ENCODE data around the gene CDC5L.

Gene CDC5L

DNA sequence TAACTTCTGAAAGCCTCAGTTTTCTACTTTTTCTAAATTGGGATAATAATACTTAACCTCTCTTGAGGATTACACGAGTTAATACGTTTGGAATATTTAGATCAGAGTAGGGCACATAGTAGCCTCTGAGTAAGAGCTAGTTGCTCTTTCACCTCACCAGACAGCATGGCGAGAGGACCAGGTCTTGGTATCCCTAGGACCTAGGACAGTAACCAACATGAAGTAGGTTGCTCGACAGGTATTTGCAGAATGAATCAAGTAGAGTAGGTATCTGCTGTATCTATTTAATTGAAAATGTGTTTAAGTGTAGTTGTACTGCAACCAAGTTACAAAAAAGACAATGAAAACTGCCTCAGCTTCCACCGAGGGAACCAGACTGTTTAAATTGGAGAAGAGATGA, 1.4 kb downstream of the CDC5L start:
- peak overlapping the region; percentile 86 for H3K4me3 ChIP-seq (ENCODE audit: low read length)
- TF ChIP-seq, protein P1, sequence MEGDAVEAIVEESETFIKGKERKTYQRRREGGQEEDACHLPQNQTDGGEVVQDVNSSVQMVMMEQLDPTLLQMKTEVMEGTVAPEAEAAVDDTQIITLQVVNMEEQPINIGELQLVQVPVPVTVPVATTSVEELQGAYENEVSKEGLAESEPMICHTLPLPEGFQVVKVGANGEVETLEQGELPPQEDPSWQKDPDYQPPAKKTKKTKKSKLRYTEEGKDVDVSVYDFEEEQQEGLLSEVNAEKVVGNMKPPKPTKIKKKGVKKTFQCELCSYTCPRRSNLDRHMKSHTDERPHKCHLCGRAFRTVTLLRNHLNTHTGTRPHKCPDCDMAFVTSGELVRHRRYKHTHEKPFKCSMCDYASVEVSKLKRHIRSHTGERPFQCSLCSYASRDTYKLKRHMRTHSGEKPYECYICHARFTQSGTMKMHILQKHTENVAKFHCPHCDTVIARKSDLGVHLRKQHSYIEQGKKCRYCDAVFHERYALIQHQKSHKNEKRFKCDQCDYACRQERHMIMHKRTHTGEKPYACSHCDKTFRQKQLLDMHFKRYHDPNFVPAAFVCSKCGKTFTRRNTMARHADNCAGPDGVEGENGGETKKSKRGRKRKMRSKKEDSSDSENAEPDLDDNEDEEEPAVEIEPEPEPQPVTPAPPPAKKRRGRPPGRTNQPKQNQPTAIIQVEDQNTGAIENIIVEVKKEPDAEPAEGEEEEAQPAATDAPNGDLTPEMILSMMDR (conservative IDR thresholded peaks at IDR 0.05; ENCODE audit: low read depth, low read length), result no peak
- no peak for DNase-seq (ENCODE audit: low read depth)

DNA sequence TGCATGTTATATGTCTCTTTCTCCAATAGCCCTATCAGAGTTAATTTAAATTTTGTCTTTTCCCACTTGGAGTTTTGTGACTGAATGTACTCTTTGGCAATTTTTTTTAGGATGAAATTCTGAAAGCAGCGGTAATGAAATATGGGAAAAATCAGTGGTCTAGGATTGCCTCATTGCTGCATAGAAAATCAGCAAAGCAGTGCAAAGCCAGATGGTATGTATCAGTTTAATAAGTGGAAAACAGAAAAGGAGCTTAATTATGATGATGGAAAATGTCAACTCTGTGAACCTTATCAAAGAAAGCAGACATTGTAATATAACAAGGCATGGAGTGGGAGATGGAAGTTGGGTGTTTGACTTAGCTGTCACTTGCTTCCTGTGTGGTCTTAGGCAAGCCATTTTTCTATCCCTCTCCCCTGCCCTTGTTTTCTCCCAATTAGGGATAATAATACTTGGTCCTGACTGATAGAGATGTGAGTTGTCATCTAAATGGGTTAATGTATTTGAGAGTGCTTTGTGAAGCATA, 2.7 kb downstream of the CDC5L start:
- TF ChIP-seq, protein P1 (conservative IDR thresholded peaks at IDR 0.05; ENCODE audit: low read depth, low read length), result no peak
- H3K4me3 ChIP-seq (ENCODE audit: low read length), result no peak overlapping the region
- DNase-seq (ENCODE audit: low read depth), result no peak

DNA sequence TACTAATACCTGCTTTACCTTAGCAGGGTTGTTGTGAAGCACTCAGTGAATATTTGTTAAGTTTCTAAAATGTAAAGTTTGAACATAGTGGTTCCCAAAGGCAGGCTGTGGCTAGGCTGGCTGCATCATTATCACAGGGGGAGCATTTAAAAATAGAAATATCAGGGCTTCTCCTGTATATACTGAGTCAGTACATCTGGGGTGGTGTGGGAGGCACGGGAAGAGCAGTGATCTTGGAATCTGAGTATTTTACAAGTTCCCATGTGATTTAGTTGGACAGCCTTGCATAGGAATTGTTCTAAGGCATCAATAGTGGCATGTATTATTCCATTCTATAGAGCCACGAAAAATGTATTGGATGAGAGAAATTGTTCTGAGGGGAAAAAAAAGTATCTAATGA, 8.0 kb downstream of the CDC5L start:
- TF ChIP-seq, protein P1 (conservative IDR thresholded peaks at IDR 0.05; ENCODE audit: low read depth, low read length), result no peak
- no peak overlapping the region for H3K4me3 ChIP-seq (ENCODE audit: low read length)
- DNase-seq (ENCODE audit: low read depth), result no peak

DNA sequence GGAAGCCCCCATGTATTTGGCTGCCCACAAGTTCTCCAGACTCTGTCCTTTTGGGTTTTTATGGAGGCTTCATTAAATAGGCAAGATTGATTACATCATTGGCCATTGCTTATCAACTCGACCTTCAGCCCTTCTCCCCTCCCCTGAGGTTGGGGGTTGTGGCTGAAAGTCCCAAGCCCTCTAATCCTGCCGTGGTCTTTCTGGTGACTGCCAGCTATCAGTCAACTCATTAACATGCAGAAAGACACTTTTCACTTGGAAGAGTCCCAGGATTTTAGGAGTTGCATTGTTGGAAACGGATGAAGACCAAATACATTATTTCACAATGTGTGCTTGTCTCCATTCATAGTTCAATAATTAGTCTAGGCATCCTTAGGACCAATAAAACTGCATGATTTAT, 9.5 kb downstream of the CDC5L start:
- TF ChIP-seq, protein P1 (conservative IDR thresholded peaks at IDR 0.05; ENCODE audit: low read depth, low read length), result no peak
- DNase-seq (ENCODE audit: low read depth), result no peak
- no peak overlapping the region for H3K4me3 ChIP-seq (ENCODE audit: low read length)

DNA sequence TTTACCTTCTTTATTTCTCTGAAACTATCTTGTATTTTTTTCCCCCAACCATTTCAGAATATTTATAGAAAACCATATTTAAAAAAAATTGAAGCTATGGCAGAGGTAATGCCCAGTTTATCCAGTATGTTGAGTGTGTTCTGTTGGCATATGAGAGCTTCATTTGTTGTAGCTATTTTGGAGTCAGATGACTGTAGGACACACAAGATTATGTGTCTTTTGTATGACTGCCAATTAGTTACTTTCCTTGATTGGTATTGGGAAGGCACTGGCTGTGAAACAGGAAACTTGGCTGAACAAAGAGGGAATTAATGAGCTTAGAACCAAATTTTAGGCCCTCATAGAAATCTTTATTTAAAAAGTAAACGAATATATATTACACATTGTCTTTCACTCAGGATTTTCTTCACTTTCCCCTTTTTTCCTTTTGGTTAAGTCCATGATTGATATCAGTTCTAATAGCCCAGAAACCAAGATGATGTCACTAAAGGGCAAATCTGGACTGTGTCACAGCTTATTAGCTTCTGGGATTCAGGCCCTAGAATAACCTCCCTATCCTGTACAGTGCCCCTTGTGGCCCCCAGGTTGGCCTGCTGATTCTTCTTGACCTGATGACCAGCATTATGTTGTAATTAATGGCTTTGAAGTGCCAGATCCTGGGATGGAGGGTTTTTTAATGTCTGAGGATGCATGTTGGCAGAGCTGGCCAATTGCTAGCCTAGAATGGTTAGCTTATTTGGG, 10.1 kb downstream of the CDC5L start:
- no peak for DNase-seq (ENCODE audit: low read depth)
- TF ChIP-seq, protein P1 (conservative IDR thresholded peaks at IDR 0.05; ENCODE audit: low read depth, low read length), result no peak
- H3K4me3 ChIP-seq (ENCODE audit: low read length), result no peak overlapping the region

DNA sequence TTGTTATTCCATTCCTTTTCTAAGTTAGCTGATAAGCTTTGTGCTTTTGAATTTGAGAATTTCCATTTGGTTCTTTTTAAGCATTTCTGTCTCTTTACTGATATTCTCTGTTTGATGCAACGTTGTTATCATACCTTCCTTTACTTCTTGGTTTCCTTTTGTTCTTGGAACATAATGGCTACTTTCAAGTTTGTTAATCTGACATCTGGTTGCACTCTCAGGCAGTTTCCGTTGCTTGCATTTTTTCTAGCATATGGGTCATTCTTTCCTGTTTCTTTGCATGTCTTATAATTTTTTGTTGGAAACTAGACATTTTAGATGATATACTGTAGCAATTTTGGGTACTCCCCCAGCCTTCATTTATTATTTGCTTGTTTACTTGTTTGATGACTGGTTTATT, 12.5 kb downstream of the CDC5L start:
- DNase-seq (ENCODE audit: low read depth), result no peak
- H3K4me3 ChIP-seq (ENCODE audit: low read length), result no peak overlapping the region
- TF ChIP-seq, protein P1 (conservative IDR thresholded peaks at IDR 0.05; ENCODE audit: low read depth, low read length), result no peak

DNA sequence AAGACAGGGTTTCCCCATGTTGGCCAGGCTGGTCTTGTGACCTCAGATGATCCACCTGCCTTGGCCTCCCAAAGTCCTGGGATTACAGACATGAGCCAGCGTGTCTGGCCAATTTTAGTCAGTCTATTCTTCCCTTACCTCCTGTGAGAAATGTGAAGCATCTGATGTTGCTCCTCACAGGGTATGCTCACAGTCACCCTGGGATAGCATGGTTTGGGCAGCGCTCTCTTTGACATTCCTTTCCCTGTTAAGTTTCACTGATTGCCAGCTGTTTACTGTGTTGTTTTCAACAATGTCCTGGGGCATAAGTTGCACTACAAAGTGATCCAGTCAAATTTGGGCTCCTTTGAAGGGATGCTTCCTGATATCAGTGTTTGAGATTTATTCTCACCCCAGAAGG, 13.1 kb downstream of the CDC5L start:
- no peak for DNase-seq (ENCODE audit: low read depth)
- TF ChIP-seq, protein P1 (conservative IDR thresholded peaks at IDR 0.05; ENCODE audit: low read depth, low read length), result no peak

More for the DNA sequence above, 13.1 kb downstream of the CDC5L start:
- H3K4me3 ChIP-seq (ENCODE audit: low read length), result no peak overlapping the region

Measured in retinal pigment epithelial cell (primary cell).